Peyer's patch (tissue), 4 donors: Measurements from ENCODE around the gene LSMEM2.

Experiments
- POLR2A ChIP-seq, 2 donors: fragments of 450-650 bp; IDR thresholded peaks; one replicate each; pipeline ENCODE4 v1.5.1; 2017; ENCODE audit warnings: antibody characterized with exemption in 2 of 2, mild to moderate bottlenecking in 2 of 2, moderate library complexity in 2 of 2
- TF ChIP-seq, protein P1 (sequence below), 6 experiments: fragments of 450-650 bp in 4 of 6; fragments of 200-600 bp in 2 of 6; sonication (generic) in 1 of 6; IDR thresholded peaks; one replicate each; pipeline ENCODE4 v1.5.1; 2017 to 2019; ENCODE audit warnings: antibody characterized with exemption in 6 of 6, mild to moderate bottlenecking in 3 of 6, moderate library complexity in 1 of 6

DNA sequence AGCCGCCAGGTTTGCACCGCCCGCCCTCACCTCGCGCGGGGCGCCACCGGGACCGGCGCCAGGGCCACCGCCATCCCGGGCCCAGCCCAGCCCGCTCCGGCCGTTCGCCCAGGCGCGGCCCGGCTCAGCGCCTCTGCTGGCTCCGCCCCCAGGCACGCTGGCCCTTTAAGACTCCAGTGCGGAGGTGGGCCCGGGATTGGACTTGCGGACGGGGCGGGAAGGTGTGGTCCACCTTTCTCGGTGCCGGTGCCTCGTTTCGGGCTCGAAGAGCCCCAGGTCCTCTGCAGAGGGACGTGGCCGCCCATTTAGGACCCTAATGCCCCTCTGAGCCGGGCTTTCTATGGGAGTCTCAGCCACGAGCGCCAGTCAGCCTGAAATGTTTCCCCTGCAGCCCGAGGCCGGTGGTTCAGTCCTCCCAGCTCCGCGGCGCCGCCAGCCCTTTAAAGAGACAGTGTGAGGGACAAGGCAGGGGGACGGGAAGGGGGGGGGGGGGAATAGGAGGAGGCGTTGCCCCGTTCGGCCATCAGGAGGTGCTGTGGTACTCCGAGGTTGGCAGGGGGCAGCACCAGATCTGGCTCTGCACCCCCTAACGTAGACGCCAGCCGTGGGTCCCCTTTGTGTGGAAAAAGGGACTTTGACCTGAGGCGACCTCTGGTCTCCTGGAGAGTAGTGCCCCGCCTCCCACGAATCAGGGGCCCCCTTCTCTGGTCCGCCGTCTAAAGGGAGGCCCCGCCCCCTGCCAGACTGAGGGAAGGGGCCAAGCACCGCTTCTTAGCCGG lies 42.6 kb downstream of the LSMEM2 start:
- peak in 1 of 2 donors; percentile 27 for TF ChIP-seq POLR2A (IDR thresholded peaks at IDR 0.05)
- TF ChIP-seq, protein P1, sequence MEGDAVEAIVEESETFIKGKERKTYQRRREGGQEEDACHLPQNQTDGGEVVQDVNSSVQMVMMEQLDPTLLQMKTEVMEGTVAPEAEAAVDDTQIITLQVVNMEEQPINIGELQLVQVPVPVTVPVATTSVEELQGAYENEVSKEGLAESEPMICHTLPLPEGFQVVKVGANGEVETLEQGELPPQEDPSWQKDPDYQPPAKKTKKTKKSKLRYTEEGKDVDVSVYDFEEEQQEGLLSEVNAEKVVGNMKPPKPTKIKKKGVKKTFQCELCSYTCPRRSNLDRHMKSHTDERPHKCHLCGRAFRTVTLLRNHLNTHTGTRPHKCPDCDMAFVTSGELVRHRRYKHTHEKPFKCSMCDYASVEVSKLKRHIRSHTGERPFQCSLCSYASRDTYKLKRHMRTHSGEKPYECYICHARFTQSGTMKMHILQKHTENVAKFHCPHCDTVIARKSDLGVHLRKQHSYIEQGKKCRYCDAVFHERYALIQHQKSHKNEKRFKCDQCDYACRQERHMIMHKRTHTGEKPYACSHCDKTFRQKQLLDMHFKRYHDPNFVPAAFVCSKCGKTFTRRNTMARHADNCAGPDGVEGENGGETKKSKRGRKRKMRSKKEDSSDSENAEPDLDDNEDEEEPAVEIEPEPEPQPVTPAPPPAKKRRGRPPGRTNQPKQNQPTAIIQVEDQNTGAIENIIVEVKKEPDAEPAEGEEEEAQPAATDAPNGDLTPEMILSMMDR (IDR thresholded peaks at IDR 0.05), result peak; percentile 3 to 62 (median 40)
